NCI-H1105 (cell line): Measurements from ENCODE around the gene GCHFR.

Experiments
- DNase-seq: peaks from one replicate; lab custom pipeline; 2025; lab: John Stamatoyannopoulos, UW

Gene GCHFR

DNA sequence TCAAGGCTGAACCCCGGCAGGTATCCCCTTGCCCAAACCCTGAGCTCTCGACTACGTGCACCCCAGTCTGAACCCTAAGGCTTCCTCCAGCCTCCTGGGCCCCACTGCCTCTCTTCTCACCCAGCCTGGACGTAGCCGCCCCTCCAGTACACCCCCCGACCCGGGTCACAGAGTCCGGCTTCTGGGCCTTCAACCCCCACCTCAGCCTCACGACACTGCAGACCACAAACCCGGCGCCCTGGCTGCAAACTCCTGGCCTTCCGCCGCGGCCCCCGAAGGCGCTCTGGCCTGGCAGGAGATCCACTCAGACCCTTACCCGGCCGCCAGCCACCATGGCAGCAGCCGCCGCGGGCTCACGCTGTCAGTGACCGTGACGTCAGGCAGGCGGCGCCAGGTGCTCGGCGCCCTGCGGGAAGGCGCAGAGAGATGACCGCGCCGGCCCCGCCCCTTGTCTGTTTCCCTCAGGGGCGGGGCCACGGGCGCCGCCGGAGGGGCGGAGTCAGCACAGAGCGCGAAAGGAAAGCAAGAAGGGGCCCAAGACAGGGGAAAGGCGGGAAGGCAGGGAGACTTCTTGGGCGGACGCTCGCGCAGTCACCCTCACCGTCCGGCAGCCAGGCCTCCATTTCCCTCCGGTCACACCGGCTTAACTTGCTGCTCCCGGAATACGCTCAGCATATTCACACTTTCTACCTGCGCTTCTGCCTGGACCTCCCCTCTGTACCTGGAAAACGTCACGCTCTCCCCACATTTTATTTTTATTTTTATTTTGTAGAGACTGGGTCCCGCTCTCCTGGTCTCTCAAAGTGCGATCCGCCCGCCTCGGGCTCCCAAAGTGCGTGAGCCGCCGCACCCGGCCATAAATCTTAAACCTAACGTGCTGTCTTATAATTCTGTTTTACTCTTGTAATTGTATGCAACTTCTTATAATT is 8.7 kb upstream of the GCHFR start, which contains the start of gene RMDN3:
Gene RMDN3 (minus strand): TSS at position 372 of the 929 bp plus-strand sequence. CDS start 471 bp downstream, outside the sequence.
- DNase-seq, result peak; percentile 77

DNA sequence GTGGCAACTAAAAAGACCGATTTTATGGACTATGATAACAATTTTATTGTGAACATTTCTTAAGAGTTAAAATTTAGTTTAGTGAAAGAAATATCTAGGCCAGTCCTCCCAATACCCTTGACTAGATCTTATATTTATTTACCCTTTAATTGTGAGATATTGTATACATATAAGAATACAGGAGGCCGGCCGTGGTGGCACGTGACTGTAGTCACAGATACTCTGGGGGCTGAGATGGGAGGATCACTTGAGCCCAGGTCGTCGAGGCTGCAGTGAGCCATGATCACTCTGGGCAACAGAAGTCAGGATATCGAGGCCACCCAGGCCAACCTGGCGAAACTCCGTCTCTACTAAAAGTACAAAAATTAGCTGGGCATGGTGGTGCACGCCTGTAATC is 8.1 kb upstream of the GCHFR start:
- no peak for DNase-seq

DNA sequence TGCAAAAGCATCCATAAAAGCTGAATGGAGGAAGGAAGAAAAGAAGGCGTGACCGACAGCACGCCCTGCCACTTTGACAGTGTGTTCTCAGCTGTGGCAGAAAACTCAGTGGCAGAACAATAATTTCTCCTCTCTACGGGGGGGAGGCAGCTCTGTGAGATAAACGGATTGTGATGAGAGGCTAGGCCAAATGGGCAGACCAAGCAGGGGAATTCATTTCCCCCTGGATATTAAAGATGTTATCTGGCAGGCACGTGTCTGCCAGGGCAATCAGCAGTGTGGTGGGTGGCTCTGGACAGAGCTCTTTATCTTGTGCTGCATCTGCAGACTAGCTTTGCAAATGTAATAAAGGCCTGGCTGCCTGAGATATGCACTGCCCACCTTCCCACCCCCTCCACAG is 6.9 kb upstream of the GCHFR start:
- DNase-seq, result no peak

DNA sequence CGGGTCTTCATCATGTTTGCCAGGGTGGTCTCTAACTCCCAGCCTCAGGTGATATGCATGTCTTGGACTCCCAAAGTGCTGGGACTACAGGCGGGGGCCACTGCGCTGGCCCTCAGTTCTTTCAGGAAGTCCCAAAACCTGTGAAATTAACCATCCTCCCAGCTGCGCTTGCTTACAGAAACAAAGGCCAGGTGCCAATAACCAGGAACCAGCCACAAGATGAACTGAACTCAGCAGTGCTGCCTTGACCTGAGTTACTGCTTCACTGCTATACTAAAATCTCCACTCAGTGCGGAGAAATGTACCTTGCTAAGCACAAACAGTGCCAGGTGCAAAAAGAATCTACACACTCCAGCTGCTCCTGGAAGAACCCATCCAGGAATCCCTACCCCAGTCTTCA is 3.9 kb upstream of the GCHFR start:
- DNase-seq, result no peak

DNA sequence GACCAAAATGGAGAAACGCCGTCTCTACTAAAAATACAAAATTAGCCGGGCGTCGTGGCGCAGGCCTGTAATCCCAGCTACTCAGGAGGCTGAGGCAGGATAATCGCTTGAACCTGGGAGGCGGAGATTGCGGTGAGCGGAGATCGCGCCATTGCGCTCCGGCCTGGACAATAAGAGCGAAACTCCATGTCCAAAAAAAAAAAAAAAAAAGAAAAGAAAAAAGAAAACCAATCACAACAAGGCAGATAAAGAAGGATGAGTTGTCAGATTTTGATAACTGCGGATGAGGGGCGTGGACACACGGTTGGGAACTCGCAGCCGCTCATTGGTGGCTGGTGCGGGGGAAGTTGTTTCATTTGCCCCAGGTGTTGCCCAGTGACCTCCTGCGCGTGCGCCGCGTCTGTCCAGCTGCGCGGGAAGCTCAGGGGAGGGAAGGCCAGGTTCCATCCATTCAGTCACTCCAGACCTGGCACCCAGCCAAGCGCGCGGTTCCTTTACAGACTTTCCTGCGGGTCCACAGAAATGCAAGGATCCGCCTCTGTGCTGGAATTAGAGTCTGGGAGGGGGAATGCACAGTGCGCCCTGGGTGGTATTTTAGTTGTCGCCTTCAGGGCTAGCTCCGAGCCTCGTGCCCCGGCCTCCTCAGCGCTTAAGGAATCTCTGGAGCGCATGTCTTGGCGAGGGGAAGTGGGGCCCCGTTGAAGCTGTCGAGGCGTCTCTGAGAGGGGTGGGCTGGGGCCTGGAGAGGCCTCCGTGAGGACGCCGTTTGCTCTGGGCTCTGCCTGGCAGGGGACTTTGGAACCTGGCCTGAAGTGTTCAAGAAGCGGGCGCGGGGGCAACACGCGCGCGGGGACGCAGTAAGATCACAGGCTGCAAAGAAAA is 708 bp upstream of the GCHFR start:
- no peak for DNase-seq

DNA sequence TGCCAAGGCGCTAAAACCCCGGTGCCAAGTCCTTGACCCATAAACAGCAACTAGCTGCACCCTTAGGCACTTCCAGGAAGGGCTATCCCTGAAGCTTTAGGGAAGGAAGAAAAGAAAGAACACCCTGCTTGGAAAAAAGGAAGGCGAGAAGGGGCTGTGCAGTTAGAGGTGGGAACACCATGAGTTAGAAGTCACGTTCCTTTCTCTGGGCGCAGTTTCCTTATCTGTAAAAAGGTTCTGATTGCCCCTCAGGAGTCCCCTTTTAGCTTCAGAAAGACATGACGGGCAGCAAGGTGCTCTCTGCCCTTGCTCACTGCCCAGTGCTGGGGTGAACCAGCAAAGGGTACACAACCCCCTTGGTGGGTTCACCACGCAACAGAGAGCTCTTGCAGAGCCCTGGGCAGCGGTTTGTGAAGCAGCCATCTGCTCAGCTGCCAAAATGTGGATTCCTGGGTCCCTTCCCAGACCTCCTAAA is 798 bp downstream of the GCHFR start:
- DNase-seq, result no peak

DNA sequence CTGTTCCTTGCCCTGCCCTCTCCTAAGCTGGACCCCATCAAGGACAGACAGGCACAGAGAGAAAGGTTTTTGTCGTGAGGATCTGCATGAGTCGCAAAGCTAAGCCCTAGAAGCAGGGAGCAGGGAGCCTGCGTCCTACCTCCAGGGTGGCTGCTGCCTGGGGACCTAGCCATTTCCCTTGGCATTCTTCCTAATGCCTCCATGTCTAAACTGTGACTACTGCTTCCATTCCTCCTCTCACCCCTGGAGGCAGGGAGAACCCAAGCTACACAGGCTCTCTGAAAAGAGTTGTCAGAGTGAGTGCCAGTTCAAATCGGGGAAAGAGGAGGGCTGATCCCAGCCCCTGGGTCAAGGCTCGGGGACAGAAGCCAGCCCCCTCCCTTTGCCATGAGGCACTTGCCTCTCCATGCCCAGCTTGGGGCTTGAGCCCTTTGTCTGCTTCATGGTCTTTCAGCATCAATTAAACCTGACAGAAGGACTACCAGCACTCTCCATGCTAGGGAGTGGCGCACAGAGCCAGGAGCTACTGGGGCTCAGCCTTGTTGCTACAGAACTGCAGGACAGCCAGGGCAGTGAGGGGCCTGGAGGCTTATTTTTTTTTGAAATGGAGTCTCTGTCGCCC is 2.4 kb downstream of the GCHFR start:
- no peak for DNase-seq

DNA sequence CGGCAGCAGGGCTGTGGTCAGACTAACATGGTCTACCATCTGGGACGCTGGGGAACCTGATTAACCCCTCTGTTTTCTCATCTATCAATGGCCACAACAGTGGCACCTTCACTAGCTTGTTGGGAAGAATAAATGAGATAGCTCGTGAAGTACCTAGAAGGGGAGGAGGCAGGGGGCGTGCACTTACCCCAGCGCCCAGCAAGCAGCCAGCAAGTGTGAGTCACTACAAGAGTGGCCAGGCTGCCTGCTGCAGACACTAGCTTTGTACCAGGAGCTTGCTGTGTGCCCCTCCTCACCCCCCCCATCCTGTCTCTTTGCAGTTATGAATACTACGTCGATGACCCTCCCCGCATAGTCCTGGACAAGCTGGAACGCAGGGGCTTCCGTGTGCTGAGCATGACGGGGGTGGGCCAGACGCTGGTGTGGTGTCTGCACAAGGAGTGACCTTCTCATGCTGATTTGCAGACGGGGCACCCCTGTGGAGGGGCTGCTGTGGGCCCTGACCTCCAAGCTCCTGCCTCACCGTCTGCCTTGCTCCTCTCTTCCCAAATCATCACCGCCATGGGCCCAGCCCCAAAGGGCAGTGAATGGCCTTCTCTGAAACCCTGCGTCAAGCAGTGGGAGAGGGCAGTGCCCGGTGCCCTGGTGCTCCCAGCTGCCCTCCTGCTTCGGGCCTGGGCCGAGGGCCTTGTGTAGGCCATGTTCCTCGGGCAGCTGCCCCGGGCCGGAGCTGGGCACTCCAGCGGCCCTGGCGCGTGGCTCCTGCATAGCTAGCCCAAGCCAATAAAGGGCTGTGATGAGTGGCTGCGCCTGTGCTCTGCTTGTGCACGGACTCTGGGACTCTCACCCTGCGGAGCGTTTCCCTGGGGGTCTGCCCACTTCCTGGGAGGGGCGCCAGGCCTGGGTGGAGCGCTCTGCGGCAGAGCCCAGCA is 3.3 kb downstream of the GCHFR start:
- no peak for DNase-seq

DNA sequence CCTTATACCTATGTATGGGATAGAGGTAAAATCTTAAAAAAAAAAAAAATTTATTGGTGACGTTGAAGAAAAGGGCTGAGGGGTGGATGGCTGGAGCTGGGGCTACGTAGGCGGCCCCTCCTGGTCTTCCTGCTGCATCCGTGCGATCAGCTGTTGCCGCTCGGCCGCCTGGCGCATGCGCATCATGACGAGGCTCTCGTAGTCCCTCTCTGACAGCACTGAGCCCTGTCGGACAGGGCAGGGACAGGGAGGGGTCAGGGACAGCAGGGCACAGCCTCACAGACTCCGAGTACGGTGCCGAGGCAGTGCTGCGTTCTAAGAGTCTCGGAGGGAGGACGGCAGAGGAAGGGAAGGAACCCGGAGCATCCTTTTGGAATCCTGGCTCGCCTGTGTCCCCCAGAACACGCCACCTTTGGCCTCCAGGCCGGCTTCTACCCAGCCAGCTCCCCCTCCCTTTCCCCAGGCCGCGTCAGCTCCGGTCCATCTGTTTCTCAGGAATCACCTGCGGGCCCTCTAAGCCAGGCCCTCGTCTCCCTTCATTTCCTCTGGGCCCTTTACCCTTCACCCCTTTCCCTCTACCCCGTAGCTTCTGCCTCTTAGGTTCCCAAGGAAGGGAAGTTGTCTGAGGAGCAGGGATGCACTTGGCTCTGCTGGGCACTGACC is 4.1 kb downstream of the GCHFR start:
- no peak for DNase-seq

DNA sequence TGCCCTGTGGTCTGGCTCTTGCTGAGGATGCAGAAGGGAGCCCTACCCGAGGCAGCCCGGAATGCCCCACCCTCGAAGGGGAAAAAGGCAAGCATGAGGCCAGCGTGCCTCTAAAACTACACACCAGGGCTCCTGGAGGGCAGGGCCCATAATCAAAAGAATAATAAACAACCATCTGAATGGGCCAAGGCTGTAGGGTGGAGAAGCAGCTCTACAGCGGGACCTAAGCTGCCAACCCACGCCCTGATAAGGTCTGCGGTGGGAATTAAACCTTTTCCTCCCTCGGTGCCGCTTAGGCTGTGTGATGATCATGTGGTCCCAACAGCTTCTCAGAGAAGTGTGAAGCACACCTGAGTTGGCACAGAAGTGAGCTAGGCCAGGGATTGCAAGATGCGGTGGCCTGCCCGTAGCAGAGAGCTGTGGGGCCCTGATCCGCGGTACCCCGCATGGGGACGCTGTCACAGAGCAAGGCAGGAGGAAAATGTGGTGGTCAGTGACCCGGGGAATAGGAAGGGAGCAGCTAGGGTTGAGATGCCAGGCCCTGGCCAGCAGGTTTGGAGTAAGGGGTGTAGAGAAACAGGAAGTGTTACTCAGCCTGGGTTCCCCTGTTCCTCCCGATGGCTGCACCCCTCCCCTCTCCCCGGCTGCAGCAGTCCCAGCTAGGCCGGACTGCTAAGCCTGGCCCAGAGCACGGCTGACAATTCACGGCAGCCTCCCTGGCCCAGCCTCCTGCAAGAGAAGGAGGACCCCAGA is 4.8 kb downstream of the GCHFR start:
- no peak for DNase-seq

DNA sequence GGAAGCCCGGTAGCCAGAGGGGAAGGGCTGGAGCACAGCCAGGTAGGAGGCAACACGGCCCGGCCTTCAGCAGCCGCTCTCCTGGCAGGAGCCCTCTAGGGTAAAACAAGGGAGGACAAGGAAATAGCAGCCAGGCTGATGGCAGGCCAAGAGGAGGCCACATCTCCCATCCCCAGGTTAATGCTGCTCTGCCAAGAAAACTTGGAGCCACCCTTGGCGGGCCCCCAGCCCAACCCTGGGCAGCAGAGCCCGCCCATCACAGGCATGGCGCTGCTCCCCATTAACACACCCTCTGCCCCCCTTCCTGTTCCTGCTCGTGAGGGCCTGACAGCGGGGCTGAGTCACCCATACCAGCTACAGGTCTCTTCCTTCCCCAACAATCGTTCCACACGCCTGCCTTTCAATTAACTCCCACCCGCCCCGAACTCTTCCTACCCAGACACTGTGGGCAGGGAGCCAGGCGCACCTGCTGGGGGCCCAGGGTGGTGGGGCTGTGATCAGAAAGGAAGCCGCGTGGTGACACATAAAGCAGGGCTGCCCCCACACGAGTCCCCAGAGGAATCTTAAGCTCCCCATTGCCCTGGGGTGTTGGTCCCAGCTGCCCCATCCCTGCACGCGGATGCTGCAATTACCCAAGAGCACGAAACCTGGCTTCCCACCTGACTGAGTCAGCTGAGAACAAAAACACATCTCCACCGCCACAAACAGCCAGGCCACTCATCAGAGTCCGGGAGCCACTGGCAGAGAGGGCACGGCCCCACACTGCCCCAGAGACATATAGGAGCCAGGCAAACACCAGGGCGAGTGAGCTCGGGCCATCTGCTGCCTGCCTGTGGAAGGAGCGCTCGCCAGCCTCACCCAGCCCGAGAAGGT is 5.6 kb downstream of the GCHFR start, which contains the start of gene C15orf62:
Gene C15orf62 (plus strand): TSS at position 707 of the 873 bp plus-strand sequence. CDS start 516 bp downstream, outside the sequence.
- DNase-seq, result peak; percentile 37

DNA sequence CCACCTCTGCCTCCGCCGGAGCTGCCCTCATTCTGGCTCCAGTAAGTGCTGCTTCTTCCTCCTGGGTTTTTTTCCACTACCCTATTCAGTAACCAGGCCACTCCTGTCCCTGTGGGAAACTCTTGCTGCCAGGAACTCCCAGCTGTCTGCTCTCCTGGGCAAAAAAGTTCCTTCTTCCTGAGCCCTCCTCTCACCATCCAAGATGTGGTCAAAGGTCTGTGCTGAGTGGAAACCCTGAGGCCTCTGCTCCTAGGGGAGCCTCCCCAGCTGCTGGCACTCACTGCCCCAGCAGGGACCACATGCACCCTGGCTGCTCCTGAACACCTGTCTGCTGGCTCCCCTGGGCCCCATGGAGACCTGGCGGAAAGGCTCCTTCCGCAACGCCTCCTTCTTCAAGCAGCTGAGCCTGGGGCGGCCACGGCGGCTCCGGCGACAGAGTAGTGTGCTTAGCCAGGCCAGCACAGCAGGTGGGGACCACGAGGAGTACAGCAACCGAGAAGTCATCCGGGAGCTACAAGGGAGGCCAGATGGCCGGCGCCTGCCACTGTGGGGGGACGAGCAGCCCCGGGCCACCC is 6.4 kb downstream of the GCHFR start:
- DNase-seq, result peak; percentile 8

DNA sequence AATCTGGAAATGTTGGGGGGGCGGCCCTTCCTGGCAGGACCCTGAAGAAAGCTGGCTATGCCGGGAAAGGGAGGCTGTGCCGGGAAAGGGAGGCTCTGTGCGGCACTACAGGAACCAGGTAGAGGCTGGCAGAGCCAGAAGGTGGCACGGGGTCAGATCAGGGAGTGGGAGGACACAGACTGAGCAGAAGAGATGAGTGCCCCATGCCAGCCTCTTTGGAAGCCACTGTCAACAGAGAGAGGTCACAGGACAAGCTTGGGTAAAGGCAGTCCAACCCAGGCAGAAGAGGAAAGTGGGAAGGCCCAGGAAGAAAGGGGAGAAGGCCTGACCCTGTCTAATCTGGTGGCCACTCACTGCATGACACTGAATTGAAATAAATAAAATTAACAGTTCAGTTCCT is 7.4 kb downstream of the GCHFR start:
- DNase-seq, result no peak

DNA sequence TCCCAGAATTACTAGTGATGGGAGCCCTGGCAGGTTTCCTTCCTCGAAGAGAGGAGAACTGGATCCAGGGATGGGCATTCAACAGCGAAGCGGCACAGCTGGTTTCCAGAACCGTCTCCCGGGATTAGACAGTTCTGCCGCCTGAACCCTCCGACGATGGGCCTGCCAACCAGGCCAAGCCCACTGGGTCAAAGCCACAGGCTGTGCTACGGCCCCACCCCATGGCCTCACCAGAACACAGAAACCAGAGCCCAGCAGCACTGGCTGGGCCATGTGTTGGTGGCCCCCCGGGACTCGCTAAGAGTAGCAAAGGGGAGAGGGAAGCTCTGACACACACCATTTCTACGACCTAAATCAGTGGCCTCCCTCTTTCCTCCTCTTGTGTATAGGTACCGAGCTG is 8.1 kb downstream of the GCHFR start:
- DNase-seq, result no peak

DNA sequence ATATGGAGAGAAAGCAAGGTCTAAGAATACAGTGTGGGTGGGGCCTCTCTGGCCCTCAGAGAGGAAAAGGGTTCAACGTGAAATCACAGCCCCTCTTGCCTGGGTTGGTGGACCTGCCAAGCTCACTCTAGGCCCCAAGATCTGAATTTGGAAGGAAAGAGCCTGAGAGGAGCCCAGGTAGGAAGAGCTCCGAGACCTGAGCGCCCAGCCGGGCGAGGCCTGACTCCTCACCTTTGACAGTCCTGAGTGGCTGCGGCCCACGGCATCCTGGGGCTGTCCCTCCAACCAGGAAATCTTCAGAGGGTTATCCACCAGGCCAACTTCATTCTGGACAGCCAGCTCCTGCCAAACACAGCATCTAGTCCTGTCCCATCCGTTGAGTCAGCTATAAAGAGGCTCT is 9.6 kb downstream of the GCHFR start:
- no peak for DNase-seq

DNA sequence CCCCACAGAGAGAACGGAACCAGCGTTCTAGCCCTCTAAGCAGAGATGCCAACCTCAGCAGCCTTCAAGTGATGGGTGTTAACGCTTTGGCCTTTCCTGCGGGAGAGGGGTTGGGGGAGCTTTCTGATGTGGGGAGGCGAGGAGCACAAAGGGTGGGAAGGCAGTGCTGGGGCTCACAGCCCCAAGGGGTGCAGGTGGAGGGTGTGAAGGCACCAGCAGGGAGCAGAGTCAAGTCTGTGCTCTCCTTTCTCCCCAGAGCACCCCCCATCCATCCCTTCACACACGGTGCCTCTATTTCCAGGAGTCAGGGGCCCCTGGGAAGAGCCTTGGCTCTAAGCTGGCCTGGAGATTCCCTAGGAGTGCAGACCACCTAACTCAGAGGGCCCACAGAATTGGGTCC is 10.0 kb downstream of the GCHFR start:
- no peak for DNase-seq

DNA sequence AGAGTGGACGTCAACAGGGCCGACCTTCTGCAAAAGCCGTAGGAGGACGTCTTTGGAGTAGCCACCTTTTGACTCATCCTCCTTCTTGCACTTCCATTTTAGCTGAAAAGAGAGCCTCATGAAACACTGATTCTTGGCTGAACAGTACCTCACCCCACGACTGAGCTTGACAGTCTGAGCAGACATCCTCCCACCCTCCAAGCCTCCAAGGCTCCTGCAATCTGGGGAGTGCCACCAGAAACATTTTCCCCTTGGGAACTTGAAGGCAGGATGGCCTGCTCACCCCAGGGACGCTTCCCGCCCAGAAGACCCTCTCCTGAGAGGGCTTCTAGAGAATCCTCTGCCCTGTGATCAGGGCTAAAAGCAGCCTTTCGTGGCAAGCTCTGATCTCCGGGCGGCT is 11.1 kb downstream of the GCHFR start:
- DNase-seq, result no peak
